ENCODE measurements around the gene SS18.

DNA sequence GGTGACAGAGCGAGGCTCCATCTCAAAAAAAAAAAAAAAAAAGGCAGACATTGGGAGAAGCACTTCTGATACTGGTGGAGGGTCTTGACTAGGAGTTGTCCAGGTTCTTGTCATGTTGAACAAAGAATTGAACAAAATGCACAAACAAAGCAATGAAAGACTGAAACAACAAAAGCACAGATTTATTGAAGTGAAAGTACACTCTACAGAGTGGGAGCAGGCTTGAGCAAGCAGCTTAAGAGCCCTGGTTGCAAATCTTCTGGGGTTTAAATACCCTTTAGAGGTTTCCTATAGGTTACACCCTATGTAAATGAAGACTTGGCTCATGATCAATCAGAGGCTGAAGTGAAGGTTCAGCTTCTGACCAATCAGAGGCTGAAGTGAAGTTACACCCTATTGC is 6.4 kb upstream of the SS18 start:
- TF ChIP-seq ZNF384 (IDR thresholded peaks at IDR 0.05) (no peak), SP1 (IDR thresholded peaks at IDR 0.05) (no peak), NFRKB (IDR thresholded peaks at IDR 0.05) (no peak), ARNT (IDR thresholded peaks at IDR 0.05) (no peak), FOXK2 (IDR thresholded peaks at IDR 0.05) (no peak), L3MBTL2 (conservative IDR thresholded peaks at IDR 0.05) (no peak), ELF4 (IDR thresholded peaks at IDR 0.05) (no peak), FOXM1 (IDR thresholded peaks at IDR 0.05; ENCODE audit: borderline replicate concordance) (no peak), HDGF (IDR thresholded peaks at IDR 0.05; ENCODE audit: borderline replicate concordance) (no peak), SUZ12 (IDR thresholded peaks at IDR 0.05) (no peak), CTBP1 (IDR thresholded peaks at IDR 0.05; ENCODE audit: borderline replicate concordance) (no peak), BHLHE40 (IDR thresholded peaks at IDR 0.05; ENCODE audit: borderline replicate concordance) (no peak), TARDBP (IDR thresholded peaks at IDR 0.05) (no peak)
